HCT116 (cell line): ENCODE data around the gene DLST. TPM values are rescaled to one million over a fixed set of nuclear protein-coding genes. Genes with fewer than 3 reads are reported as not detected.

Experiments
- ATAC-seq: fragments of 200-7000 bp; cut with Tn5 transposase; 2 replicates; pipeline ENCODE4 v1.9.1; 2020; ENCODE audit warnings: mild to moderate bottlenecking, moderate library complexity
- BruUV-seq: library from RNA; stranded (reverse); fragments of 400-500 nt; replicated peaks from 2 replicates; lab custom pipeline; 2021; lab: Mats Ljungman, UMichigan
- CTCF ChIA-PET: fragments of 300-600 bp; sonication (Branson Sonifier 250); formaldehyde crosslinking; loops from one replicate; lab custom pipeline; 2021; ENCODE audit warnings: antibody characterized with exemption; lab: Charles Lee
- POLR2A ChIA-PET: fragments of 300-600, 350-600 bp; sonication (Branson Sonifier 250); formaldehyde crosslinking; loops from one replicate; lab custom pipeline; 2021; ENCODE audit warnings: antibody characterized with exemption; lab: Charles Lee
- RAD21 ChIA-PET, 2 experiments: fragments of 300-600 bp; sonication (Branson Sonifier 250); formaldehyde crosslinking; loops; one replicate each; lab custom pipeline; 2023; ENCODE audit warnings: low total read pairs in 2 of 2; ENCODE audit not compliant: uncharacterized antibody in 2 of 2, unreplicated experiment in 2 of 2, low non-redundant PET in 1 of 2; lab: Charles Lee
- DNase-seq: peaks from one replicate; pipeline ENCODE4 v3.0.0-alpha.2; 2010; ENCODE audit warnings: low read depth, low spot score
- H2AFZ ChIP-seq: fragments of 200-600 bp; shearing (Covaris generic), sonication (generic); 2 replicates; pipeline ENCODE4 v1.6.1; 2017; ENCODE audit warnings: low read depth, mixed run types, mixed read lengths, antibody characterized with exemption, low read length; ENCODE audit not compliant: poor library complexity, severe bottlenecking
- H3K27ac ChIP-seq: 2 replicates; pipeline ENCODE4 v1.5.1; 2012; ENCODE audit warnings: low read depth, low read length
- H3K27me3 ChIP-seq: fragments of 200-600 bp; sonication (generic); 2 replicates; pipeline ENCODE4 v1.6.1; 2016; ENCODE audit warnings: mixed run types, low read length, mixed read lengths; ENCODE audit not compliant: insufficient read depth
- H3K36me3 ChIP-seq, 2 experiments: fragments of 200-500 bp in 1 of 2; fragments of 200-600 bp in 1 of 2; sonication (Bioruptor generic) in 1 of 2; sonication (generic) in 1 of 2; 2 replicates each; pipeline versions ENCODE4 v1.5.1 to v1.6.1; 2014 to 2016; ENCODE audit warnings: low read length in 2 of 2, inconsistent platforms in 1 of 2, mixed read lengths in 1 of 2, mixed run types in 1 of 2; ENCODE audit not compliant: insufficient read depth in 2 of 2, control insufficient read depth in 1 of 2
- H3K4me1 ChIP-seq, 2 experiments: fragments of 200-600 bp in 1 of 2; sonication (generic) in 1 of 2; 2 replicates each; pipeline versions ENCODE4 v1.5.1 to v1.6.1; 2012 to 2017; ENCODE audit warnings: low read length in 2 of 2, inconsistent platforms in 1 of 2, mild to moderate bottlenecking in 1 of 2, mixed read lengths in 1 of 2, mixed run types in 1 of 2, moderate library complexity in 1 of 2; ENCODE audit not compliant: insufficient read depth in 2 of 2, control insufficient read depth in 1 of 2
- H3K4me2 ChIP-seq: fragments of 200-600 bp; sonication (generic); 2 replicates; pipeline ENCODE4 v1.6.1; 2017; ENCODE audit warnings: mixed run types, low read length, mixed read lengths
- H3K4me3 ChIP-seq, 2 experiments: fragments of 200-600 bp in 1 of 2; sonication (generic) in 1 of 2; replicated peaks in 1 of 2; 2 replicates each; pipeline ENCODE4 v1.5.1; 2011 to 2016; ENCODE audit warnings: low read length in 2 of 2, control low read depth in 1 of 2, low read depth in 1 of 2, mild to moderate bottlenecking in 1 of 2, mixed read lengths in 1 of 2, mixed run types in 1 of 2
- H3K79me2 ChIP-seq: fragments of 200-600 bp; sonication (generic); 2 replicates; pipeline ENCODE4 v1.6.1; 2017; ENCODE audit warnings: mild to moderate bottlenecking, mixed run types, low read length, moderate library complexity, mixed read lengths; ENCODE audit not compliant: insufficient read depth
- H3K9ac ChIP-seq: fragments of 200-600 bp; sonication (generic); 2 replicates; pipeline ENCODE4 v1.6.1; 2016; ENCODE audit warnings: low read length, mixed read lengths
- H3K9me2 ChIP-seq: fragments of 200-600 bp; sonication (generic), shearing (Covaris generic); 2 replicates; pipeline ENCODE4 v1.6.1; 2017; ENCODE audit warnings: mixed run types, mild to moderate bottlenecking, moderate library complexity; ENCODE audit not compliant: insufficient read depth
- H3K9me3 ChIP-seq, 2 experiments: fragments of 200-500 bp in 1 of 2; fragments of 200-600 bp in 1 of 2; sonication (Bioruptor generic) in 1 of 2; sonication (generic) in 1 of 2; 2 replicates each; pipeline ENCODE4 v1.6.1; 2014 to 2017; ENCODE audit warnings: low read length in 2 of 2, mixed read lengths in 2 of 2, inconsistent platforms in 1 of 2, low read depth in 1 of 2, mild to moderate bottlenecking in 1 of 2, mixed run types in 1 of 2, moderate library complexity in 1 of 2; ENCODE audit not compliant: control insufficient read depth in 1 of 2, insufficient read depth in 1 of 2
- H4K20me1 ChIP-seq: fragments of 200-600 bp; sonication (generic), shearing (Covaris generic); 2 replicates; pipeline ENCODE4 v1.6.1; 2017; ENCODE audit warnings: mixed run types, mild to moderate bottlenecking, moderate library complexity; ENCODE audit not compliant: insufficient read depth
- ATF3 ChIP-seq: IDR thresholded peaks from 2 replicates; pipeline ENCODE4 v1.6.1; 2012
- CBX3 ChIP-seq: IDR thresholded peaks from 2 replicates; pipeline ENCODE4 v1.6.1; 2012; ENCODE audit warnings: low read depth
- EGR1 ChIP-seq: IDR thresholded peaks from 2 replicates; pipeline ENCODE4 v1.6.1; 2012; ENCODE audit warnings: low read depth
- ELF1 ChIP-seq: IDR thresholded peaks from 2 replicates; pipeline ENCODE4 v1.6.1; 2012; ENCODE audit warnings: low read depth, borderline replicate concordance
- EZH2 ChIP-seq: fragments of 200-600 bp; sonication (generic); IDR thresholded peaks from 2 replicates; pipeline ENCODE4 v1.6.1; 2017; ENCODE audit warnings: antibody characterized with exemption, mixed run types
- EZH2phosphoT487 ChIP-seq: fragments of 200-600 bp; IDR thresholded peaks from 2 replicates; pipeline ENCODE4 v1.6.1; 2018; ENCODE audit warnings: antibody characterized with exemption, borderline replicate concordance
- FOSL1 ChIP-seq: IDR thresholded peaks from 2 replicates; pipeline ENCODE4 v1.6.1; 2012; ENCODE audit warnings: low read depth
- JUND ChIP-seq: IDR thresholded peaks from 2 replicates; pipeline ENCODE4 v1.6.1; 2012
- MAX ChIP-seq: IDR thresholded peaks from 2 replicates; pipeline ENCODE4 v1.6.1; 2012
- POLR2A ChIP-seq: IDR thresholded peaks from 2 replicates; pipeline ENCODE4 v1.7.0; 2011; ENCODE audit warnings: borderline replicate concordance; ENCODE audit not compliant: insufficient read depth, insufficient read length; ENCODE audit errors: extremely low read depth
- RAD21 ChIP-seq: IDR thresholded peaks from 2 replicates; pipeline ENCODE4 v1.6.1; 2012; ENCODE audit warnings: low read depth, mild to moderate bottlenecking
- REST ChIP-seq: IDR thresholded peaks from 2 replicates; pipeline ENCODE4 v1.6.1; 2012; ENCODE audit warnings: low read depth
- ZBTB33 ChIP-seq: IDR thresholded peaks from 2 replicates; pipeline ENCODE4 v1.6.1; 2011; ENCODE audit warnings: mild to moderate bottlenecking, low read length, moderate library complexity; ENCODE audit not compliant: insufficient replicate concordance; ENCODE audit errors: extremely low read depth
- ZFX ChIP-seq: fragments of 450-650 bp; IDR thresholded peaks from 2 replicates; pipeline ENCODE4 v1.6.1; 2017
- intact Hi-C: fragments of 100-400 bp; cut with micrococcal nuclease; formaldehyde crosslinking; loops from 2 replicates; pipeline ENCODE4 v1.10.0; 2022
- total RNA-seq: library from RNA; stranded (reverse); gene quantifications from one replicate; pipeline ENCODE4 v1.2.1, GENCODE V29; 2021; ENCODE audit not compliant: unreplicated experiment

Gene DLST
- total RNA-seq, 1 experiment from 2014 or later = 101 TPM

GRCh38 chr14:74940956-74941565 lies 59.3 kb downstream of the DLST start:
- peaks cover 4 to 10% of the 10 kb centered on the region in 2 experiments; a peak in 3 of 4 replicates for H3K4me1 ChIP-seq
- CTCF ChIA-PET = no interaction called here
- no peak for TF ChIP-seq ZFX
- TF ChIP-seq ZBTB33 = no peak
- TF ChIP-seq REST = no peak
- TF ChIP-seq CBX3 = no peak
- no peak for TF ChIP-seq MAX
- no peak for TF ChIP-seq POLR2A
- no peak for TF ChIP-seq RAD21
- no peak for TF ChIP-seq JUND
- no peak for TF ChIP-seq EGR1
- TF ChIP-seq FOSL1 = no peak
- TF ChIP-seq ELF1 = no peak
- TF ChIP-seq EZH2phosphoT487 = no peak
- TF ChIP-seq EZH2 = no peak
- no peak for TF ChIP-seq ATF3
- TF ChIP-seq, all 23 proteins: peak for 0
- H3K9ac ChIP-seq = no peak overlapping the region
- ATAC-seq (no peak), DNase-seq (no peak)
- no peak overlapping the region for H2AFZ ChIP-seq
- H3K4me2 ChIP-seq = no peak overlapping the region
- H3K79me2 ChIP-seq = no peaks in the 10 kb centered on the region
- no peaks in the 10 kb centered on the region for H3K36me3 ChIP-seq
- no peaks in the 10 kb centered on the region for H3K9me3 ChIP-seq
- intact Hi-C loops = no loop called here
- POLR2A ChIA-PET = interaction anchor here (2.0 kb wide), 1 partner anchor 14 kb away, joined by 6 read pairs; the partner anchor contains the start of gene PGF
- no peak overlapping the region for H3K4me3 ChIP-seq
- H3K27me3 ChIP-seq = no peaks in the 10 kb centered on the region
- no peak overlapping the region for H3K27ac ChIP-seq
- no TSS peak for BruUV-seq
- no peaks in the 10 kb centered on the region for H4K20me1 ChIP-seq
- H3K9me2 ChIP-seq = no peaks in the 10 kb centered on the region
- RAD21 ChIA-PET = no interaction called here
